HCT116 (cell line): ENCODE measurements around the gene TMIGD2.

ENCODE experiments used
- ATF3 ChIP-seq: IDR thresholded peaks from 2 replicates; pipeline ENCODE4 v1.6.1; 2012
- CTCF ChIP-seq, 3 experiments: fragments of 200-600 bp in 1 of 3; sonication (generic) in 1 of 3; IDR thresholded peaks in 2 of 3; conservative IDR thresholded peaks in 1 of 3; 2 replicates each; pipeline ENCODE4 v1.5.1; 2012 to 2017; ENCODE audit warnings: low read depth in 2 of 3, low read length in 2 of 3, antibody characterized with exemption in 1 of 3, borderline replicate concordance in 1 of 3, control low read depth in 1 of 3, mild to moderate bottlenecking in 1 of 3, mixed read lengths in 1 of 3, mixed run types in 1 of 3, moderate library complexity in 1 of 3; ENCODE audit not compliant: insufficient read depth in 1 of 3
- EGR1 ChIP-seq: IDR thresholded peaks from 2 replicates; pipeline ENCODE4 v1.6.1; 2012; ENCODE audit warnings: low read depth
- EZH2 ChIP-seq: fragments of 200-600 bp; sonication (generic); IDR thresholded peaks from 2 replicates; pipeline ENCODE4 v1.6.1; 2017; ENCODE audit warnings: antibody characterized with exemption, mixed run types
- EZH2phosphoT487 ChIP-seq: fragments of 200-600 bp; IDR thresholded peaks from 2 replicates; pipeline ENCODE4 v1.6.1; 2018; ENCODE audit warnings: antibody characterized with exemption, borderline replicate concordance
- JUND ChIP-seq: IDR thresholded peaks from 2 replicates; pipeline ENCODE4 v1.6.1; 2012
- POLR2A ChIP-seq: IDR thresholded peaks from 2 replicates; pipeline ENCODE4 v1.7.0; 2011; ENCODE audit warnings: borderline replicate concordance; ENCODE audit not compliant: insufficient read depth, insufficient read length; ENCODE audit errors: extremely low read depth
- POLR2AphosphoS5 ChIP-seq: IDR thresholded peaks from 2 replicates; pipeline ENCODE4 v1.6.1; 2011; ENCODE audit warnings: mild to moderate bottlenecking, low read depth, low read length, moderate library complexity
- REST ChIP-seq: IDR thresholded peaks from 2 replicates; pipeline ENCODE4 v1.6.1; 2012; ENCODE audit warnings: low read depth
- ZBTB33 ChIP-seq: IDR thresholded peaks from 2 replicates; pipeline ENCODE4 v1.6.1; 2011; ENCODE audit warnings: mild to moderate bottlenecking, low read length, moderate library complexity; ENCODE audit not compliant: insufficient replicate concordance; ENCODE audit errors: extremely low read depth
- ZFX ChIP-seq: fragments of 450-650 bp; IDR thresholded peaks from 2 replicates; pipeline ENCODE4 v1.6.1; 2017
- ZNF274 ChIP-seq: fragments of 200-500 bp; sonication (Bioruptor generic); IDR thresholded peaks from 2 replicates; pipeline ENCODE4 v1.6.1; 2014; ENCODE audit warnings: mild to moderate bottlenecking, low read depth, low read length, inconsistent platforms
- TF ChIP-seq, protein P1 (sequence below): IDR thresholded peaks from 2 replicates; pipeline ENCODE4 v1.6.1; 2012

DNA sequence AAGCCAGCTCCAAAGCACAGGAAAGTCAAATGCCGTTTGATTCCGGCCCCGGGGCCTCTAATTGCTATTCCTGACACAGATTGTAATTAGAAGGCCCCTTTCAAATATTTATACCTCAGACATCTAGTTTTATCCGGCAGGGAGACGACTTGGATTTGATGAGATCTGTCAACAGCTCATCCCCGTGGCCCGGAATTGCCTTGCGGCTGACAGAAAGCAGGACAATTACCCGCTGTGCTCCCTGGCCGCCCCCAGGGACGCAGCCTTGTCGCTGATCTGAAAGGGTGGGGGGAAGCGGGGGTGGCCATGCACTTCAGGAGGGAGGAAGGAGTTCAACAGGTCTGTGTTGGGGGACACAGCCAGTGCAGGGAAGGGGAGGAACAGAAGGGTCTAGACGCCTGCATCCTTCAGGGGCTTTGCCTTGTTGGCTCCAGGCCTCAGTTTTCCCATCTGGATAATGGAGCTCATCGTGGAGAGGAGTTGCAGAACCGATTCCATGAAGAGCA is 24.9 kb downstream of the TMIGD2 start:
- TF ChIP-seq CTCF (IDR thresholded peaks at IDR 0.05 in 2 of 3, conservative IDR thresholded peaks at IDR 0.05 in 1 of 3; ENCODE audit: borderline replicate concordance in 1 of 3, insufficient read depth in 1 of 3, low read depth in 2 of 3, low read length in 2 of 3) (no peak), EGR1 (no peak), POLR2AphosphoS5 (no peak), EZH2 (no peak), ZNF274 (no peak), ATF3 (no peak), POLR2A (no peak), REST (no peak), EZH2phosphoT487 (no peak), ZBTB33 (no peak), JUND (no peak), ZFX (no peak)
- TF ChIP-seq, protein P1, sequence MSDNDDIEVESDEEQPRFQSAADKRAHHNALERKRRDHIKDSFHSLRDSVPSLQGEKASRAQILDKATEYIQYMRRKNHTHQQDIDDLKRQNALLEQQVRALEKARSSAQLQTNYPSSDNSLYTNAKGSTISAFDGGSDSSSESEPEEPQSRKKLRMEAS: no peak
